ENCODE measurements around the gene TPPP.

The TPPP gene

DNA sequence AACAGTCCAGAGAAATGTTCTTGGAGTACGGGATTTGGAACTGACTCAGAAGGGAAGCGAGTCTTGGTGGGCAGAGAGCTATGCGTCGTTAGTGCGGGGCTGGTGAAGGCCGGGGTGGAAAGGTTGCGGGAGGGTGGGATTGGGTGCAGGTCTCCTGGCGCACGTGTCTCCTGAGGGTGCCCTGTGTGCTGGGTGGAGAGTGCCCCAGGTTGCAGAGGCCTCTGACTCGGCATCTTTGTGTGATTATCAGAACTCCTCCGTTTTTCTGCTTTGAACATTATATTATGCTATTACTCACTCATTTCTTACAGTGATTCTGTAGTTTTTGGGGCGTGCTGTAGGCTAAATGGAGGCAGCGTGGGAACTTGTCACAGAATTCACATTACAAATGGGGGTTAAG is 69.6 kb downstream of the TPPP start:
- H3K4me3 ChIP-seq (ENCODE audit: low read length): no peak overlapping the region
- no peak for DNase-seq (ENCODE audit: low read depth)
- TF ChIP-seq, protein P1, sequence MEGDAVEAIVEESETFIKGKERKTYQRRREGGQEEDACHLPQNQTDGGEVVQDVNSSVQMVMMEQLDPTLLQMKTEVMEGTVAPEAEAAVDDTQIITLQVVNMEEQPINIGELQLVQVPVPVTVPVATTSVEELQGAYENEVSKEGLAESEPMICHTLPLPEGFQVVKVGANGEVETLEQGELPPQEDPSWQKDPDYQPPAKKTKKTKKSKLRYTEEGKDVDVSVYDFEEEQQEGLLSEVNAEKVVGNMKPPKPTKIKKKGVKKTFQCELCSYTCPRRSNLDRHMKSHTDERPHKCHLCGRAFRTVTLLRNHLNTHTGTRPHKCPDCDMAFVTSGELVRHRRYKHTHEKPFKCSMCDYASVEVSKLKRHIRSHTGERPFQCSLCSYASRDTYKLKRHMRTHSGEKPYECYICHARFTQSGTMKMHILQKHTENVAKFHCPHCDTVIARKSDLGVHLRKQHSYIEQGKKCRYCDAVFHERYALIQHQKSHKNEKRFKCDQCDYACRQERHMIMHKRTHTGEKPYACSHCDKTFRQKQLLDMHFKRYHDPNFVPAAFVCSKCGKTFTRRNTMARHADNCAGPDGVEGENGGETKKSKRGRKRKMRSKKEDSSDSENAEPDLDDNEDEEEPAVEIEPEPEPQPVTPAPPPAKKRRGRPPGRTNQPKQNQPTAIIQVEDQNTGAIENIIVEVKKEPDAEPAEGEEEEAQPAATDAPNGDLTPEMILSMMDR (conservative IDR thresholded peaks at IDR 0.05; ENCODE audit: low read depth, low read length): no peak

DNA sequence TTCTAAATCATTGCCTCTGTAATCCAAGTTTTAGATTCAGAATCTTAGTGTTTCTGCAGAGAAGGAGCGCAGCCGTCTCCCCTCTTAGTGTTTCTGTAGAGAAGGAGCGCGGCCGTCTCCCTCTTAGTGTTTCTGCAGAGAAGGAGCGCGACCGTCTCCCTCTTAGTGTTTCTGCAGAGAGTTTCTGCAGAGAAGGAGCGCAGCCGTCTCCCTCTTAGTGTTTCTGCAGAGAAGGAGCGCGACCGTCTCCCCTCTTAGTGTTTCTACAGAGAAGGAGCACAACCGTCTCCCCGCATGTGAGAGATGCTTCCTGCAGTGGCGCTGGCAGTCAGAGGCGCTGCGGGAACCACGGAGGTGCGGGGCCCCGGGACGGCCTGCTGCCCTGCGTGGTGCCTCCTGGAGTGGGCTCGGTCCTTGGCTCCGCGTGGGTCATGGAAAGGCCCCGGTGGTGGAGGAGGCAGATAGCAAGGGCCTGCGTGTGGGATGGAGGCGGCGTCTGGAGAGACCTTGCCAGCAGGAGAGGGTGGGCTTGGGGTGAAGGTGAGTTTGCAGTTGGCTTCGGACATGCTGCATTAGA is 70.1 kb downstream of the TPPP start:
- no peak overlapping the region for H3K4me3 ChIP-seq (ENCODE audit: low read length)
- TF ChIP-seq, protein P1 (conservative IDR thresholded peaks at IDR 0.05; ENCODE audit: low read depth, low read length): no peak
- DNase-seq (ENCODE audit: low read depth): no peak

DNA sequence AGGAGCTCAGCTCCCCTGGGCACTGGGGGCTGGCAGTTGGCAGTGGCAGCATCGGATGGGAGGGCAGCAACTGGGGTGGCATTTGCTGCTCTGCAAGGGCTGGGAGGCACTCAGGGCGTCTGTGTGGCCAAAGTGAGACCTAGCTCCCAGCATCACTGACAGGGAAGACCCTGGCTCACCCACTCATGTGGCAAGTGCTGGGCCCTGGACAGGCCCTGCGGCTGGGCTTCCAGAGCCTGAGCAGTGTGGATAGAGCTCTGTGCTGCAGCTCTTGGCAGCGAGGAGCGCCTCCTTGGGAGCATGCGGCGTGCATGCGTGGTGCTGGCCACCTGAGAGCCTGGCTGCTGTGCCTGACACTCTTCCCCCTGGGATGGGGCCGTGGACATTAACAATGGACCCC is 70.8 kb downstream of the TPPP start:
- no peak overlapping the region for H3K4me3 ChIP-seq (ENCODE audit: low read length)
- no peak for DNase-seq (ENCODE audit: low read depth)
- TF ChIP-seq, protein P1 (conservative IDR thresholded peaks at IDR 0.05; ENCODE audit: low read depth, low read length): no peak

DNA sequence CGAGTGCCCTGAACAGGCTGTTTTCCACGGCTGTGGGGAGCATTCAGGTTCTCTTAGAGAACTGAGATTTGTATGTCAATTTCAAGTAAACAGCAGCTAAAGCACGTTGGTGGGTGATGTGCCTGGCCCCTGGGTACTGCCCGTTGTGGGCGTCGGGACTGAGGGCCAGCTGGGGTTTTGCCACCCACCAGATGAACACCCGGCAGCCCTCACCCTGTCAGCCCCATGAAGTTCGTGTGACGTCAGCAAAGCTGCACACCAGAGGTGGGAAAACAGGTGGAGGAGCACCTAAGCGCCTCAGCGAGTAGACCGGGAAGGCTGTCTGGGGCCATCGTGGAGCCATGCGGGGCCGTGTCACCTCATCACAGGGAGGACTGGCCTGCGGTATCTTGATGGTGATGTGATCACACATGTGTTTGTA is 71.8 kb downstream of the TPPP start:
- DNase-seq (ENCODE audit: low read depth): no peak
- no peak overlapping the region for H3K4me3 ChIP-seq (ENCODE audit: low read length)
- TF ChIP-seq, protein P1 (conservative IDR thresholded peaks at IDR 0.05; ENCODE audit: low read depth, low read length): no peak

DNA sequence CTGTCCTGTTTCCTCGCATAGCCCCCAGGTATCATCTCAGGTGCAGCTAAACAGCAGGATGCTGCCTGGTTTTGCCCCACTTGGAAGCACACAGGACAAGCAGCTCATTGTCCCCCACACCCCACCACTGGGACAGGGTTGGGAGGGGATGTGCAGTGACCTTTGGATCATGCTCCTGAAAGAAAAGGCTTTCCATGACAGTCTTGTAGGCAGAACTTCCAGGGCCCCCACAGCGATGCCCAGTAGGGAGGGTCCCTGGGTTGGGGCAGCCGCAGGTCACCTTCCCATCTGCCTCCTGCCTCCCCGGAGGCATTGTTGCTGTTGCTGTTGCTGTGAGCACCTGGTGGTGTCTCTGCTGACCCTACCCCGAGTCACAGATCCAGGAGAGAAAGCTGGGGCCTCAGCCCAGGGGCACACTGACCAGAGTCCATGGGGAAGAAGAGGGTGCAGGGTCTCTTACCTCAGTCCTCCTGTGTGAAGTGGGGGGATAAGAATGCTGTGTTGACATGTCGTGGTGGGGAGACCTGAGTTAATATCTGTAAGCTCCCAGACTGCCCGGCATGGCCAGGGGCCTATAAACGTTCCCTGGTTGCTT is 72.5 kb downstream of the TPPP start:
- DNase-seq (ENCODE audit: low read depth): no peak
- no peak overlapping the region for H3K4me3 ChIP-seq (ENCODE audit: low read length)
- TF ChIP-seq, protein P1 (conservative IDR thresholded peaks at IDR 0.05; ENCODE audit: low read depth, low read length): no peak

- no peak overlapping the region for H3K4me3 ChIP-seq (ENCODE audit: low read length)
- DNase-seq (ENCODE audit: low read depth): no peak
- TF ChIP-seq, protein P1 (conservative IDR thresholded peaks at IDR 0.05; ENCODE audit: low read depth, low read length): no peak
Measured at GRCh38 chr5:620152-620551, 73.0 kb downstream of the TPPP start.

DNA sequence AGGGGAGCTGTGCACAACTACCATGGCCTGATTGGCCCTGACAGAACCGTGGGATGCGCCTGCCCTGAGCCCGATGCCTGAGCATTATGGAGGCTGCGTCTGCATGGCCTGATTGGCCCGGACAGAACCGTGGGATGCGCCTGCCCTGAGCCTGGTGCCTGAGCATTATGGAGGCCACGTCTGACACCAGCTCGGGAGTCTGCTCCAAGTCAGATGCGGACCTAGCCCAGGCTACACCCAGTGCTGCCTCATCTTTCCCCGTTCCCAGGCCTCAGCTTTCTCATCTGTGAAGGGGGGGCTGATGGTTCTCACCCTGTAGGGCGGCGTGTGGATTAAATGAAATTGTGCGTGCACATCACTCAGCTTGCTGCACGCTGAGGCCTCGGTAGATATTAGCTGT is 73.7 kb downstream of the TPPP start:
- TF ChIP-seq, protein P1 (conservative IDR thresholded peaks at IDR 0.05; ENCODE audit: low read depth, low read length): no peak
- no peak overlapping the region for H3K4me3 ChIP-seq (ENCODE audit: low read length)
- no peak for DNase-seq (ENCODE audit: low read depth)

Measured in retinal pigment epithelial cell (primary cell).